HG03175 (cell line): ENCODE results near the gene C5orf47.
A peak's percentile ranks its signal among the peaks of the same experiment; 100 is the strongest.

Source experiments
- ATAC-seq: cut with Tn5 transposase; IDR thresholded peaks from one replicate; pipeline ENCODE4 v1.9.1; 2021; ENCODE audit warnings: mild to moderate bottlenecking, moderate library complexity; ENCODE audit not compliant: unreplicated experiment

Gene C5orf47

GRCh38 chr5:173988554-173989431 is at the start of gene C5orf47:
C5orf47 (plus strand) TSS chr5:173989170; CDS start chr5:173989264, 94 bp downstream.
- ATAC-seq: no peak

DNA sequence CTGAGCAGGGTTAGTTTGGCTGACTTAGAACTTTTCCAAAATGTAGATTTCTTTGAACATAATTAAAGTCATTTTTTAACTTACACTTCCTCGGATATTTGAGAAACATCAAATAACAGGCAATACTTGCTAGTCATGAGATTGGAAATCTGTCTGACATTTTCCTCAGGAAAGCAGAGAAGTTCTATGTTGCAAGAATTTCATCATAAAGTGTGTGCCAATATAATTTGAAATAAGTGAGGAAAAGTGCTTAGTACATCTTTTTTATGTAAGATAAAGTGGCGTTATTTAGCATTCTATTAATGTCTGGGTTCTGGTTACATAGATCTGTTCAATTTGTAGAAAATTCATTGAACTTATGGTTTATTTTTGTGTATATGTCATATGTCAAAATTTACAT is 48.7 kb upstream of the C5orf47 start:
- no peak for ATAC-seq

DNA sequence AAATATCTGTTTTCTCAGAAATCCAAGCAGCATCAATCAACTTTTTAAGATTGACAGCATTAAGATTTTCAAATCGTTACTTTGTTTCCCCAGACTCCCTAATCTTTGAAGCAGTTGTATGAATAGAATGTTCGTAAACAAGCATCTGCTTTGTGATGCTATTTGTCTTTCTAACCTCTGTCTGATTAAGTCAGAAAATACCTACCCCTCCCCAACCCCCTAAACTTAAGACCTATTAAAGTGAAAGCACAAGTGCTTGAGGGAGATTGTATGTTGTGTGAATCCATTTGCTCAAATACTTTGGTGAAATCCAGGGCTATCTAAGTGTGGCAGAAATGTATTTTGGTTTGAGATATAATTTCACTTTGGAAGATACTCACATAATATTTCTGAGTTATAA is 47.9 kb upstream of the C5orf47 start:
- no peak for ATAC-seq

GRCh38 chr5:173941758-173942401 is 47.1 kb upstream of the C5orf47 start:
- no peak for ATAC-seq

GRCh38 chr5:173944511-173944910 is 44.5 kb upstream of the C5orf47 start:
- ATAC-seq: no peak

GRCh38 chr5:173945160-173945559 is 43.8 kb upstream of the C5orf47 start:
- no peak for ATAC-seq

GRCh38 chr5:173946323-173946722 is 42.6 kb upstream of the C5orf47 start:
- no peak for ATAC-seq

DNA sequence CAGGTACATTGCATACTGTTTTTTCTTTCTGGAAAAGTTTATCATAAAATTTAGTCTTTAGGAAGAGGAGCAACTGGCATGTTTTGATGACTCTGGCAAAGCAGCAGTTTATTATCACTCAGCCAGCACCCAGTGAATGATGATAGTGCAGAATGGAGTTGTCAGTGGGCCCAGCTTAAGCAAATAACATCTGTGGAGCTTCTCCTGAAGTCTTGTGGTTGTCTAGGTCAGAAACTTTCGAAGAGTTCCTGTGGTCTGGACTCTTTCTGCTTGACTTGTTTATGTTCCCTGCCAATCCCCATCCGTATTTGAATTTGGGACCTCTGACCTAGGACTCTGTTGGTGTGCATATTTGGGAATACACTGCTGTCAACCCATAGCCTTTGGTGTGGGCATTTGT is 38.1 kb upstream of the C5orf47 start:
- no peak for ATAC-seq

DNA sequence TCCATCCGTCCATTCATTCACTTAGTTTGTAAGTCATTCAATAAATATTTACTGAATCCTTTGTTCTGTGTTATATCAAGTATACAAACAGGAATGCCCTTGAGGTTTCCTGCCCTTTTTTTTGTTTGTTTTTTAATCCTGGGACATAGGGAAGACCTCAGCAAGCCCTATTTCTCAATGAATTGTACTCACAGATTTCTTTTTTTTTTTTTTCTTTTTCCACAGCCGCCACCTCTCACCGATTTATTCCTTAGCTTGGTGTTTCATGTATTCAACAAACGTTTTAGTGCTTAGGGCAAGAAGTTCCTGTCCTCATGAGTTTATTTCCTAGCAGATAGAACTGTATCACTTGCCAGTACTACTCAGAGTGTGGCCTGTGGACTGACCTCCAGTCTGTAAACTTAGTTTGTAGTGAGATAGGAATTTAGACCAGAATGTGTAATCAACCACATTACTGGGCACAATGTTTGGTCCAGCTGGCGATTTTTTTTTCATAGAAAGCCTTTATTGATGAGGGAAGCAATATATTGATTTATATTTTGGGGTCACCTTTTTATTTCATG is 35.4 kb upstream of the C5orf47 start:
- no peak for ATAC-seq

DNA sequence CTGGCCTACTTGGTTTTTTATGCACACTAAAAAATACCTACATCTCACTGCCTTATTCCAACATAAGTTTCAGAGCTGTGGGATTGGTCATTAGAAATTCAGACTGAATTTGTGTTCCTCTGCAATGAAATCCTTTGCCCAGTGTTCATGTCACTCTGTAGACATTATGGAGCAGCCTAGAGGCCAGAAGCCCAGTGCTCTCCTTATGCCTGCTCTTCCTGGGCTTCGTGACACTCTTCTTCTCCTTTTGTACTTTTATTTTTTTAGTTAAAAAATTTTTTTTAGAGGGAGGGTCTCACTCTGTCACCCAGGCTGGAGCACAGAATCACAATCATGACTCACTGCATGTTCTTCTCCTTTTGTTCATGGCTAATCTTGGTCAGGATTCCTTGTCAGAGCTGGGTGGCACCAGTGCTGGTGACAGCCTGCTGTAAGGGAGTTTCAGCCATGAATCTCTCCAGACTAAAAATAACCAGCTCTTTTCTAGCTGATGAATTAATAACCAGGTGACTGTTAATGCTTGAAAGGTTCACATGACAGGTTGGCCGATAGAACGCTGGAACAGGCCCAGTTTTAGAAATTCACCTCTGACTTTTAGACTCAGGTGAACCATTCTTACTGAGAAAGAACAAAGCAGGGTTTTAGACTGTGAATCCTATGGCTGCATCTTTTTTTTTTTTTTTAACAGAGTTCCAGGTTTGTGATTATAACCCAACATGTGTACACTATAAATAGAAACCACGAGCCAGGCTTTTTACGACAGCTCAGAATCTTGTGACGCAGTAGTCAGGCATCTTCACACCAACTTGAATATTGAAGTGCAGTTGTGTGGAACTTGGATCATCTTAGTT is 34.1 kb upstream of the C5orf47 start:
- ATAC-seq: peak; percentile 73

DNA sequence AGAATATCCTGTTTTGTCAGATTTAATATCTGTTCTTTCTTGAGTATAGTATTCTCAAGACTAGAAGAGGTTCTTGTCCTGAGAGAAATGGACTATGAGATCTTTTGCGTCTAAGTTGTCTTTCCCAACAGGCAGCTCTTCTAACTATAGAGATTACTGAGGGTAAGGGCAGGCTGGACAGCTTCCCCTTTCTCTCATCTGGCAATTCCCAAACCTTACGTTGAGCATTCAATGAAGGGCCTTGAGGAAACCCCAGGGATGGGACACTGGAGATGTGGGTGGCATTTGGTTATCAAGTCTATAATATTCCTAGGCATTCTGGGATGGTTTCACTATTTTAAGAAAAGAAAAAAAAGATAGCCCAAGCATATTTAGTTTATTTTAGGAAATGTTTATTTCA is 28.0 kb upstream of the C5orf47 start:
- no peak for ATAC-seq

GRCh38 chr5:173961418-173961817 is 27.6 kb upstream of the C5orf47 start:
- ATAC-seq: no peak

DNA sequence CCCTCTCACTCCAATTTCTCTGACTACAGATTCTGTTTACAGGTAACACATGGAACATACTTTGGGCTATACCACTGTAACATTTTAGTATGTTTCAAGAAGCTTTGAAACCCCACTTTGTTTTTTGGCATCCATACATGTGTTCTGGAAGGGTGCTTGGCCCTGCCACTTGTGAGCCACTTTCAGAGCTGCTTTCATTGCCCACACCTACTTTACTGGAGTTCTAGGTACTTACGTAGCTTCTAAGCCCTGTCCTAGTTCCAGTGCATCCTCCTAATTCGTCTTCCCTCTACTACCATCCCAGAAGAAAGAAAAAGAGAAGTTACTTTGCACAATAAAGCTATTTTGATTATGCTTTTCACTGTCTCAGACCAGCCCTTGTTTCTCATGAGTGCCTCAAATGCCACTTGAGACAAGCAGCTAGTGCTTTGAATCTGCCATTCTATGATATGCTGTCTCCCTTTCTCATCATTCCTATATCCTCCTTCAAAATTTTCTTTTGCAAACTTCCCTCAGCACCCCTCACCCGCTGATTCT is 26.5 kb upstream of the C5orf47 start:
- no peak for ATAC-seq

GRCh38 chr5:173963182-173963838 is 25.7 kb upstream of the C5orf47 start:
- ATAC-seq: no peak

GRCh38 chr5:173963867-173964441 is 25.0 kb upstream of the C5orf47 start:
- ATAC-seq: no peak

- ATAC-seq: no peak
These were observed 24.5 kb upstream of the C5orf47 start for GRCh38 chr5:173964506-173964905.

- ATAC-seq: no peak
These were observed 21.7 kb upstream of the C5orf47 start for GRCh38 chr5:173967241-173967640.

- no peak for ATAC-seq
These were observed 20.7 kb upstream of the C5orf47 start for GRCh38 chr5:173968154-173968797.
